Measurements from ENCODE around the gene JAKMIP1. TPM values are rescaled to one million over a fixed set of nuclear protein-coding genes. Genes with fewer than 3 reads are reported as not detected.

The JAKMIP1 gene
- polyA plus RNA-seq, 1 experiment = not detected

GRCh38 chr4:6105311-6105911 lies 94.9 kb downstream of the JAKMIP1 start:
- ChIA-PET POLR2A (no interaction called here), CTCF (no interaction called here)
- no peak for TF ChIP-seq CTCF (IDR thresholded peaks at IDR 0.05; ENCODE audit: low read depth, low read length)
- Histone ChIP-seq H3K27ac (ENCODE audit: low read depth, low read length) (no peak overlapping the region), H3K9me3 (ENCODE audit: control insufficient read depth, insufficient read depth, low read length) (peaks cover 3% of the 10 kb centered on the region; the same call in 1 of the 2 replicates), H3K27me3 (ENCODE audit: control insufficient read depth, insufficient read depth, low read length) (no peaks in the 10 kb centered on the region), H3K4me3 (ENCODE audit: low read depth, low read length) (no peak overlapping the region)
- DNase-seq (ENCODE audit: low read depth, low spot score) = no peak

GRCh38 chr4:6104541-6105130 lies 95.7 kb downstream of the JAKMIP1 start:
- POLR2A ChIA-PET = no interaction called here
- CTCF ChIA-PET = no interaction called here
- H3K9me3 ChIP-seq (ENCODE audit: control insufficient read depth, insufficient read depth, low read length) = peaks cover 3% of the 10 kb centered on the region; the same call in 1 of the 2 replicates
- DNase-seq (ENCODE audit: low read depth, low spot score) = no peak
- H3K27ac ChIP-seq (ENCODE audit: low read depth, low read length) = no peak overlapping the region
- H3K4me3 ChIP-seq (ENCODE audit: low read depth, low read length) = no peak overlapping the region
- no peak for TF ChIP-seq CTCF (IDR thresholded peaks at IDR 0.05; ENCODE audit: low read depth, low read length)
- H3K27me3 ChIP-seq (ENCODE audit: control insufficient read depth, insufficient read depth, low read length) = no peaks in the 10 kb centered on the region

GRCh38 chr4:6097581-6097980 lies 102.8 kb downstream of the JAKMIP1 start:
- Histone ChIP-seq H3K27me3 (ENCODE audit: control insufficient read depth, insufficient read depth, low read length) (peaks cover 5% of the 10 kb centered on the region), H3K27ac (ENCODE audit: low read depth, low read length) (no peak overlapping the region), H3K4me3 (ENCODE audit: low read depth, low read length) (no peak overlapping the region), H3K9me3 (ENCODE audit: control insufficient read depth, insufficient read depth, low read length) (no peaks in the 10 kb centered on the region)
- no peak for DNase-seq (ENCODE audit: low read depth, low spot score)
- POLR2A ChIA-PET = no interaction called here
- TF ChIP-seq CTCF (IDR thresholded peaks at IDR 0.05; ENCODE audit: low read depth, low read length) = no peak
- CTCF ChIA-PET = no interaction called here

- Histone ChIP-seq H3K27me3 (ENCODE audit: control insufficient read depth, insufficient read depth, low read length) (peaks cover 5% of the 10 kb centered on the region), H3K9me3 (ENCODE audit: control insufficient read depth, insufficient read depth, low read length) (no peaks in the 10 kb centered on the region; the same call in 1 of the 2 replicates), H3K27ac (ENCODE audit: low read depth, low read length) (no peak overlapping the region), H3K4me3 (ENCODE audit: low read depth, low read length) (no peak overlapping the region)
- DNase-seq (ENCODE audit: low read depth, low spot score) = no peak
- ChIA-PET CTCF (no interaction called here), POLR2A (no interaction called here)
- no peak for TF ChIP-seq CTCF (IDR thresholded peaks at IDR 0.05; ENCODE audit: low read depth, low read length)
These were observed 104.5 kb downstream of the JAKMIP1 start for GRCh38 chr4:6095897-6096296.

GRCh38 chr4:6095023-6095752 lies 105.2 kb downstream of the JAKMIP1 start:
- Histone ChIP-seq H3K27me3 (ENCODE audit: control insufficient read depth, insufficient read depth, low read length) (peaks cover 5% of the 10 kb centered on the region), H3K27ac (ENCODE audit: low read depth, low read length) (no peak overlapping the region), H3K4me3 (ENCODE audit: low read depth, low read length) (no peak overlapping the region), H3K9me3 (ENCODE audit: control insufficient read depth, insufficient read depth, low read length) (no peaks in the 10 kb centered on the region; the same call in 1 of the 2 replicates)
- CTCF ChIA-PET = no interaction called here
- DNase-seq (ENCODE audit: low read depth, low spot score) = no peak
- no peak for TF ChIP-seq CTCF (IDR thresholded peaks at IDR 0.05; ENCODE audit: low read depth, low read length)
- POLR2A ChIA-PET = no interaction called here

Data from AG04450 (cell line).